Stomach smooth muscle (tissue), 2 donors: ENCODE measurements around the gene C5AR2.
A peak's percentile ranks its signal among the peaks of the same experiment; 100 is the strongest.
"Not testable (repeated sequence)": the region's sequence is repeated elsewhere in the genome, so short reads cannot be mapped to it uniquely, and the experiment has no call there.

Experiments used
- H3K27ac ChIP-seq: one replicate; pipeline ENCODE4 v1.7.0; 2013; ENCODE audit warnings: mild to moderate bottlenecking, low read length, inconsistent platforms
- H3K27me3 ChIP-seq, 2 donors: one replicate each; pipeline ENCODE4 v1.7.0; 2013; ENCODE audit warnings: low read length in 2 of 2; ENCODE audit not compliant: insufficient read depth in 2 of 2, control insufficient read depth in 1 of 2
- H3K36me3 ChIP-seq, 2 donors: one replicate each; pipeline ENCODE4 v1.7.0; 2013; ENCODE audit warnings: low read length in 2 of 2; ENCODE audit not compliant: control insufficient read depth in 2 of 2, insufficient read depth in 2 of 2
- H3K4me1 ChIP-seq: one replicate; pipeline ENCODE4 v1.7.0; 2013; ENCODE audit warnings: low read length; ENCODE audit not compliant: control insufficient read depth, insufficient read depth
- H3K4me3 ChIP-seq, 2 donors: one replicate each; pipeline ENCODE4 v1.7.0; 2013; ENCODE audit warnings: low read length in 2 of 2
- H3K9ac ChIP-seq, 2 donors: one replicate each; pipeline ENCODE4 v1.7.0; 2013; ENCODE audit warnings: low read length in 2 of 2, mild to moderate bottlenecking in 1 of 2
- H3K9me3 ChIP-seq, 2 donors: one replicate each; pipeline ENCODE4 v1.7.0; 2013; ENCODE audit warnings: low read length in 2 of 2; ENCODE audit not compliant: control insufficient read depth in 2 of 2
- donor health status: healthy.
- donor health status: Pancreatic carcinoma.

Gene C5AR2

DNA sequence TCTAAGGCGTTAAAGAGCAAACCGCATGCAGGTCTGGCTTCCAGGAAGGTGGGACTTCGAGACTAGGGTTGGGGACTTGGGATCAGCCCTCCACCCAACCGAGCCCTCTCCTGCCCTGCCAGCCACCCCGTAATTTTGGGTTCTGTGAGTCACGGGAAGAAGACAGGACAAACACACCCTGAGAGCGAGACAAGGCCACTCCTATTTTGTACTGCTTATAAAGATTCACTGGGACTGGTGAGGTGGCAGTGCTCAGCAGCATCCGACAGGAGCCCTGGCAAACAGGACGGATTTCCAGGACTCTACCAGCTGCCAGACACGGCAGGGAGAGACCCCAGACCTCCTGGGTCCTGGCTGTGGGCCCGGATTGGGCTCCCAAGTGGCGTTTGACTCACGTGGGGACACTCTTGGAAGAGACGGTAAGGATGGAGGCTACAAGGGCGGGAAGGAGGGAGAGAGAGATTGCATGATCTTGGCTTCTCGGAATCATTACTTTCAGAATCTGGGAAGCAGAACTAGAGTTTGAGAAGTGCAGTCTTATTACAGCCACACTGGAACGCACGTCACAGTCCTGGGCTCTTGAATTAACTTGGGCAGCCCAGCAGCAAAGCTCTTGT is at the start of gene C5AR2:
C5AR2 (plus strand) TSS at position 245 of the 617 bp plus-strand sequence. CDS start 8,625 bp downstream, outside the sequence.
- Histone ChIP-seq H3K9me3 (no peaks in the 10 kb centered on the region), H3K9ac (no peak within 1 kb of the TSS), H3K4me3 (no peak within 1 kb of the TSS), H3K27me3 (peaks cover 3 to 4% of the 10 kb centered on the region in 2 donors), H3K4me1 (no peaks in the 10 kb centered on the region), H3K36me3 (no peaks in the 10 kb centered on the region), H3K27ac (no peak within 1 kb of the TSS)

DNA sequence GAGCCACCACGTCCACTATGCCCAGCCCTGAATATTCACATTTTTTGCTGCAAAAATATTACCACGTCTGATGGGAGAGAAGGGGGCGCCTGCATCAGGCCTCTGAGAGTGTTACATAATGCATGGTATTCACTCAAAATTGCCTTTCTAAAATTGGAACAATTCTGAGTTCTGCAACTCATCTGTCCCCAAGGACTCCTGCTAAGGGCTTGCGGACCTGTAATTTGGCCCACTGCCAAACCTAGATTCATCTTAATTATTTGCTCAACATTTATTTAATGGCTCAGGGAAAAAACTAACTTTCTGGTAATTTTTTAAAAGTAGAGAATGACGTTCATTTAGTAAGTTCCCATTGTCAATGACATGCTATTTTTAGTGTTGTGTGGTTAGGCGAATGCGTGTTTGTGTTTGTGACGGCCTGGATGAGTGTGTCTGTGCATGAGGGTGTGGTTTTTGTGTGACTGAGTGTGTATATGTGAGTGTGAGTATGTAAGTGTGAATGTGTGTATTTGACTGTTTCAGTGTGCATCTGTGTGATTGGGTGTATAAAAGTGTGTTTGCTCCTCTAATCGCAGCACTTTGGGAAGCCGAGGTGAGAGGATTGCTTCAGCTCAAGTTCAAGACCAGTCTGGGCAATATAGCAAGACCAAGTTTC is 48.4 kb upstream of the C5AR2 start:
- H3K36me3 ChIP-seq, result no peaks in the 10 kb centered on the region
- no peak overlapping the region for H3K4me3 ChIP-seq
- peaks cover 24% of the 10 kb centered on the region for H3K4me1 ChIP-seq
- no peaks in the 10 kb centered on the region for H3K9me3 ChIP-seq
- no peaks in the 10 kb centered on the region for H3K27me3 ChIP-seq
- H3K27ac ChIP-seq, result no peak overlapping the region
- no peak overlapping the region for H3K9ac ChIP-seq

DNA sequence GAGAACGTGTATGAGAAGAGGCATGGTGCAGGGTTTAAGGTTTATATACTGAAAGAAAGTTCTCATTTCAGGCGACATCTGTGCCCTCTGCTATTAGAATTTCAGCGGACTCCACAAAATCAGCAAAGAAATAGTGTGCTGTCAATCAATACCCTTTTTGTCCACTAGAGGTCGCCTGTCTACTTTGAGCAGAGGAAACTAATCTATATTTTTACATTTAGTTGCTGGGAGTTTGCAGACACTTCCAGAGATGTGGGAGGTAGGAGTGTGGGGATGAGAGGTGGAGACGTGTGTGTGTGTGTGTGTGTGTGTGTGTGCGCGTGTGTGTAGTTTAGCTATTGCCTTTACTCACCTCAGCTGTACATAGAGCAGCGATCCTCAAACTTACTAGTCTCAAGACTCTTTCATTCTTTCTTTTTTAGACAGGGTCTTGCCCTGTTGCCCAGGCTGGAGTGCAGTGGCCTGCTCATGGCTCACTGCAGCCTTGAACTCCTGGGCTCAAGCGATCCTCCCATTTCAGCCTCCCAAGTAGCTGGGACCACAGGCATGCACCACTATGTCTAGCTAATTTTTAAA is 47.6 kb upstream of the C5AR2 start:
- Histone ChIP-seq H3K4me1 (peaks cover 21% of the 10 kb centered on the region), H3K27ac (no peak overlapping the region), H3K36me3 (no peaks in the 10 kb centered on the region), H3K9me3 (no peaks in the 10 kb centered on the region), H3K4me3 (peak overlapping the region in 1 of 2 donors; percentile 15), H3K27me3 (no peaks in the 10 kb centered on the region), H3K9ac (no peak overlapping the region)

DNA sequence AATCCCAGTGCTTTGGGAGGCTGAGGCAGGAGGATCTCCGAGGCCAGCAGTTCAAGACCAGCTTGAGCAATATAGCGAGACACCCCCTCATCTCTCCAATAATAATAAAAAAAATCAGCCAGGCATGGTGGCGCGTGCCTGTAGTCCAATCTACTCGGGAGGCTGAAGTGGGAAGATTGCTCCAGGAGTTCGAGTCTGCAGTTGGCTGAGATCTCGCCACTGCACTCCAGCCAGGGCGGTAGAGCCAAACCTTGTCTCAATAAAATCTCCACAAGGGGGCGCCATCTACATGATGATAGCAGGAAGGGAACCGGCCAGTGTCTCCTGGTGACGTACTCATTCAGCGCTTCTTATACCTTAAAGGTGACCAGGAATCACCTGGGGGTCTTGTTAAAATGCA is 35.9 kb upstream of the C5AR2 start:
- no peaks in the 10 kb centered on the region for H3K27me3 ChIP-seq
- H3K27ac ChIP-seq, result no peak overlapping the region
- H3K9ac ChIP-seq, result no peak overlapping the region
- H3K9me3 ChIP-seq, result no peaks in the 10 kb centered on the region
- H3K36me3 ChIP-seq, result peaks cover 0 to 2% of the 10 kb centered on the region in 2 donors
- H3K4me1 ChIP-seq, result peaks cover 3% of the 10 kb centered on the region
- no peak overlapping the region for H3K4me3 ChIP-seq

DNA sequence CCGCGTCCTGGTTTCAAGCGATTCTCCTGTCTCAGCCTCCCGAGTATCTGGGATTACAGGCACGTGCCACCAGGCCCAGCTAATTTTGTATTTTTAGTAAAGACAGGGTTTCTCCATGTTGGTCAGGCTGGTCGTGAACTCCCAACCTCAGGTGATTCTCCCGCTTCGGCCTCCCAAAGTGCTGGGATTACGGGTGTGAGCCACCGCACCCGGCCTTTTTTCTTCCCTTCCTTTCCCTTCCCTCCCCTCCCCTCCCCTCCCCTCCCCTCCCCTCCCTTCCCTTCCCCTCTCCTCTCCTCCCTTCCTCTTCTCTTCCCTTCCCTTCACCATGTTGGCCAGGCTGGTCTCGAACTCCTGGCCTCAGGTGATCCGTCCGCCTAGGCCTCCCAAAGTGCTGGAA is 31.1 kb upstream of the C5AR2 start:
- H3K9ac ChIP-seq, H3K27ac ChIP-seq, H3K4me1 ChIP-seq, H3K4me3 ChIP-seq, H3K36me3 ChIP-seq, H3K9me3 ChIP-seq, H3K27me3 ChIP-seq: not testable (repeated sequence)

DNA sequence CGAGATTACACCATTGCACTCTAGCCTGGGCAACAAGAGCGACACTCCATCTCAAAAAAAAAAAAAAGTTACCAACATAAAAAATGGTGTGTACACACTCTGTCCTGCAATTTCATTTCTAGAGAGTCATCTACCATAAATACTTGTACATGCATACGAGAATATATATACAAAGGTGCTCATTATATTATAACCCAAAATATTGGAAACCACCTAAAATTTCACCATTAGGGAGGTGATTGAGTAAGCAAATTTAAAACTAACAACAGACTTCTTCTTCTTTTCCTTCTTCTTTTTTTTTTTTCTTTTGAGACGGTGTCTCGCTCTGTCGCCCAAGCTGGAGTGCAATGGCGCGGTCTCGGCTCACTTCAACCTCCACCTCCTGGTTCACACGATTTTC is 29.7 kb upstream of the C5AR2 start:
- Histone ChIP-seq H3K27me3 (no peaks in the 10 kb centered on the region), H3K27ac (no peak overlapping the region), H3K9ac (no peak overlapping the region), H3K9me3 (no peaks in the 10 kb centered on the region), H3K4me1 (peaks cover 7% of the 10 kb centered on the region), H3K36me3 (no peaks in the 10 kb centered on the region), H3K4me3 (no peak overlapping the region)

DNA sequence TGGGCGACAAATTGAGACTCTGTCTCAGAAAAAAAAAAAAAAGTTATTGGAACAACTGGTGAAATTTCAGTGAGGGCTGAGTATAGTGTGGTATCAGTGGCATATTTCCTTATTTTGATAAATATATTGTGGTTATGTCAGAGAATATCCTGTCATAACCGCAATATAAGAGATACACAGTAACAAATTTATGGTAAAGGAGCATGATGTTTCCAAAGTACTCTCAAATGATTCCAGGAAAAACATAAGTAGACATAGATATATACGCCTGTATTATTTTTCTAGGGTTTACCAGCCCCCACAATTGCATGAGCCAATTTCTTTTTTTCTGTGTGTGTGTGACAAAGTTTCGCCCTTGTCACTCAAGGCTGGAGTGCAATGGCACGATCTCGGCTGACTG is 28.0 kb upstream of the C5AR2 start:
- Histone ChIP-seq H3K4me3 (no peak overlapping the region), H3K9ac (no peak overlapping the region), H3K27me3 (no peaks in the 10 kb centered on the region), H3K36me3 (no peaks in the 10 kb centered on the region), H3K27ac (no peak overlapping the region), H3K9me3 (no peaks in the 10 kb centered on the region), H3K4me1 (peaks cover 7% of the 10 kb centered on the region)

DNA sequence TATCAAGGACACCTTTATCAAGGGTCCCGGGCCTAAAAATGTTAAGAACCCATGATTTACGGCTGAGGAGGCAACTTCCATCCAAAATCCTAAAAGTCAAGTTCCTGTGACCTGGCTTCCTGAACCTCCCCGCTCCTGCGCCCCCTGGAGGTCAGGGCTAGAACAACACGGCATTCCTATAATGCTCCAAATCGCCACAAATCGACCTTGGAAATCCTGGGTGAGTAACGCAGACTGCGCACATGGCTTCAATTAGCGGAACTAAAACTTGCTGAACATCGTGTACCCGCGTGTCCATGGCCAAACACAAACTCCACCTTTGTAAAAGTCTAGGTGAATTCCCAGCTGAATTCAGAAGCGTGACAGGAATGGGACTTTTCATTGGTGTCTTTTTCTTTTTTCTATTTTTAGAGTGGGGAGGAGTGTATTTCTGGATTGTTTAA is 26.6 kb upstream of the C5AR2 start:
- Histone ChIP-seq H3K9ac (no peak overlapping the region), H3K9me3 (no peaks in the 10 kb centered on the region), H3K4me3 (peak overlapping the region; percentile 36 to 52), H3K36me3 (no peaks in the 10 kb centered on the region), H3K4me1 (peaks cover 7% of the 10 kb centered on the region), H3K27ac (no peak overlapping the region), H3K27me3 (no peaks in the 10 kb centered on the region)

DNA sequence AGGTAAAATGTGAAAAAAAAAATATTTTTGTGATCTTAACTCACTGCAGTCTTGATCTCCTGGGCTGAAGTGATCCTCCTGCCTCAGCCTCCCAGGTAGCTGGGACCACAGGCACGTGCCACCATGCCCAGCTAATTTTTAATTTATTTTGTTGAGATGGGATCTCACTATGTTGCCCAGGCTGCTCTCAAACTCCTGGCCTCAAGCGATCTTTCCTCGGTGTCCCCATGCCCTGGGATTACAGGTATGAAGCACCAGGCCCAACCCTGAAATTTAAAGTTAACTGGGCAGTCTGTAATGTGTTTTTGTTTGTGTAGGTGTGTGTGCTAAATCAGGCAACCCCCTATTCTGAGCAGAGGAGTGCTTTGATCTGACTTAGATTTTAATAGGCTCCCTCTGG is 25.7 kb upstream of the C5AR2 start:
- Histone ChIP-seq H3K4me3 (no peak overlapping the region), H3K27ac (no peak overlapping the region), H3K9ac (no peak overlapping the region), H3K4me1 (peaks cover 7% of the 10 kb centered on the region), H3K27me3 (no peaks in the 10 kb centered on the region), H3K36me3 (no peaks in the 10 kb centered on the region), H3K9me3 (no peaks in the 10 kb centered on the region)

DNA sequence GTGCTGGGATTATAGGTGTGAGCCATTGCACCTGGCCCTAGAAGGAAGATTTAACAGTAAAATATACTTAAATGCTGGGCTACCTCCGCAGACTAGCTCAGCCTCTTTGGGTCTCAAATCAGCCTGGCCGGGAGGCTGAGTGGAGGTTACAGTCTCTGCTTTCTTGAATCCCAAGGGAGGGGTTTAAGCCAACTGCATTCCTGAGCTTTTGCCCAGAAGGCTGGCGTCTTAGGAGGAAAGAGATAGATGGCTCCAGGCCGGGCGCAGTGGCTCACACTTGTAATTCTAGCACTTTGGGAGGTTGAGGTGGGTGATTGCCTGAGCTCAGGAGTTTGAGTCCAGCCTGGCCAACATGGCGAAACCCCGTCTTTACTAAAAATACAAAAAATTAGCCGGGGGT is 22.9 kb upstream of the C5AR2 start:
- Histone ChIP-seq H3K27me3 (no peaks in the 10 kb centered on the region), H3K9ac (no peak overlapping the region), H3K9me3 (no peaks in the 10 kb centered on the region), H3K4me1 (peaks cover 7% of the 10 kb centered on the region), H3K36me3 (no peaks in the 10 kb centered on the region), H3K4me3 (no peak overlapping the region), H3K27ac (no peak overlapping the region)

DNA sequence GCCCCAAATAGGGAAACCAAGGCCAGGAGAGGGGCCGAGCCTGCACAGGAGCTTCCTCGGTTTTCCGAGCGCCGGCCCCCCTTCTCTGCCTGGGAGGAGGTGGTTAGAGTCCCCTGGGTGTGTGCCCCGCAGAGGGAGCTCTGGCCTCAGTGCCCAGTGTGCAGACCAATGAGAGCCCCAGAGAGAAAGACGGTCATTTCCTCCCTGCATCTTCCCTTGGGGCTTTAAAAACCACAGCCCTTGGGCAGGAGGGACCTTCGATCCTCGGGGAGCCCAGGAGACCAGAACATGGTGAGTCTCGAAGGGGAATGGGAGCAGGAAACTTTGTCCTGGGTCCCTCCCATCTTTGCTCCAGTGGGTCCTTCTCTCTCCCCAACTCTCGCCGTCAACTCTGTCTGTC is 22.4 kb upstream of the C5AR2 start, which contains the start of gene C5AR1:
C5AR1 (plus strand) TSS at position 254 of the 400 bp plus-strand sequence; CDS start at position 289, 35 bp downstream.
- Histone ChIP-seq H3K27ac (no peak within 1 kb of the TSS), H3K4me1 (peaks cover 7% of the 10 kb centered on the region), H3K9ac (no peak within 1 kb of the TSS), H3K36me3 (no peaks in the 10 kb centered on the region), H3K4me3 (peak within 1 kb of the TSS in 1 of 2 donors; percentile 29), H3K27me3 (no peaks in the 10 kb centered on the region), H3K9me3 (no peaks in the 10 kb centered on the region)
